H9 (cell line): ENCODE data around the gene FAS. TPM values are rescaled to one million over a fixed set of nuclear protein-coding genes. Genes with fewer than 3 reads are reported as not detected.

Experiments
- DNase-seq: peaks from one replicate; pipeline ENCODE4 v3.0.0-alpha.2; 2017
- H2AFZ ChIP-seq: one replicate; pipeline ENCODE4 v1.6.1; 2013; ENCODE audit warnings: mild to moderate bottlenecking, low read length, control low read depth, moderate library complexity
- H2AK5ac ChIP-seq: 2 replicates; pipeline ENCODE4 v1.6.1; 2013; ENCODE audit warnings: low read length, control low read depth, mixed read lengths; ENCODE audit not compliant: insufficient read length
- H2BK120ac ChIP-seq: one replicate; pipeline ENCODE4 v1.6.1; 2013; ENCODE audit warnings: low read depth, mild to moderate bottlenecking, low read length, control low read depth, inconsistent platforms; ENCODE audit not compliant: poor library complexity, severe bottlenecking
- H2BK12ac ChIP-seq: 2 replicates; pipeline ENCODE4 v1.6.1; 2013; ENCODE audit warnings: low read length, control low read depth, mixed read lengths, low read depth; ENCODE audit not compliant: insufficient read length
- H2BK15ac ChIP-seq: 2 replicates; pipeline ENCODE4 v1.6.1; 2013; ENCODE audit warnings: low read depth, low read length, control low read depth
- H2BK20ac ChIP-seq: one replicate; pipeline ENCODE4 v1.6.1; 2013; ENCODE audit warnings: low read depth, mild to moderate bottlenecking, low read length, control low read depth, inconsistent platforms; ENCODE audit not compliant: poor library complexity, severe bottlenecking
- H2BK5ac ChIP-seq: 2 replicates; pipeline ENCODE4 v1.6.1; 2013; ENCODE audit warnings: low read length, control low read depth, mixed read lengths; ENCODE audit not compliant: insufficient read length
- H3K14ac ChIP-seq: 2 replicates; pipeline ENCODE4 v1.6.1; 2013; ENCODE audit warnings: low read length, control low read depth; ENCODE audit not compliant: insufficient read depth
- H3K18ac ChIP-seq: 2 replicates; pipeline ENCODE4 v1.6.1; 2013; ENCODE audit warnings: low read depth, mild to moderate bottlenecking, mixed read lengths, low read length, control low read depth; ENCODE audit not compliant: insufficient read length
- H3K23ac ChIP-seq: 2 replicates; pipeline ENCODE4 v1.6.1; 2013; ENCODE audit warnings: low read length, control low read depth, mixed read lengths, low read depth; ENCODE audit not compliant: insufficient read length
- H3K23me2 ChIP-seq: 2 replicates; pipeline ENCODE4 v1.6.1; 2013; ENCODE audit warnings: low read depth, mild to moderate bottlenecking, mixed read lengths, low read length, control low read depth; ENCODE audit not compliant: insufficient read length, poor library complexity, severe bottlenecking
- H3K27ac ChIP-seq: 2 replicates; pipeline ENCODE4 v1.5.1; 2013; ENCODE audit warnings: low read length, control low read depth, mixed read lengths, low read depth; ENCODE audit not compliant: insufficient read length
- H3K27me3 ChIP-seq: 2 replicates; pipeline ENCODE4 v1.6.1; 2013; ENCODE audit warnings: low read length, control low read depth, inconsistent platforms; ENCODE audit not compliant: insufficient read depth
- H3K4ac ChIP-seq: 2 replicates; pipeline ENCODE4 v1.6.1; 2013; ENCODE audit warnings: low read depth, mild to moderate bottlenecking, control low read depth, inconsistent platforms, low read length, moderate library complexity
- H3K4me1 ChIP-seq: 2 replicates; pipeline ENCODE4 v1.6.1; 2013; ENCODE audit warnings: low read length, control low read depth, inconsistent platforms; ENCODE audit not compliant: insufficient read depth
- H3K4me2 ChIP-seq: 2 replicates; pipeline ENCODE4 v1.6.1; 2013; ENCODE audit warnings: low read length, control low read depth, mixed read lengths; ENCODE audit not compliant: insufficient read length, insufficient read depth
- H3K56ac ChIP-seq: 2 replicates; pipeline ENCODE4 v1.6.1; 2013; ENCODE audit warnings: low read depth, mild to moderate bottlenecking, mixed read lengths, low read length, control low read depth; ENCODE audit not compliant: insufficient read length
- H3K79me1 ChIP-seq: 2 replicates; pipeline ENCODE4 v1.6.1; 2013; ENCODE audit warnings: low read depth, mild to moderate bottlenecking, moderate library complexity, low read length, control low read depth, inconsistent platforms; ENCODE audit not compliant: insufficient read depth, poor library complexity, severe bottlenecking
- H3K79me2 ChIP-seq: 2 replicates; pipeline ENCODE4 v1.6.1; 2013; ENCODE audit warnings: low read length, control low read depth, inconsistent platforms; ENCODE audit not compliant: insufficient read depth
- H3K9ac ChIP-seq: 2 replicates; pipeline ENCODE4 v1.6.1; 2013; ENCODE audit warnings: low read length, control low read depth, mixed read lengths; ENCODE audit not compliant: insufficient read length; ENCODE audit errors: extremely low read depth
- H3K9me3 ChIP-seq: one replicate; pipeline ENCODE4 v1.6.1; 2013; ENCODE audit warnings: low read depth, low read length, inconsistent platforms; ENCODE audit not compliant: control insufficient read depth
- H3T11ph ChIP-seq: one replicate; pipeline ENCODE4 v1.6.1; 2013; ENCODE audit warnings: mild to moderate bottlenecking, low read length, control low read depth, inconsistent platforms
- H4K20me1 ChIP-seq: one replicate; pipeline ENCODE4 v1.6.1; 2013; ENCODE audit not compliant: control insufficient read depth, insufficient read length, insufficient read depth
- H4K5ac ChIP-seq: 2 replicates; pipeline ENCODE4 v1.6.1; 2013; ENCODE audit warnings: low read depth, mild to moderate bottlenecking, mixed read lengths, low read length, control low read depth; ENCODE audit not compliant: insufficient read length
- H4K8ac ChIP-seq: replicated peaks from 2 replicates; pipeline ENCODE4 v1.6.1; 2013; ENCODE audit warnings: low read length, control low read depth, mixed read lengths, low read depth; ENCODE audit not compliant: insufficient read length
- H4K91ac ChIP-seq: 2 replicates; pipeline ENCODE4 v1.6.1; 2013; ENCODE audit warnings: low read depth, mild to moderate bottlenecking, moderate library complexity, mixed read lengths, low read length, control low read depth; ENCODE audit not compliant: insufficient read length
- H3K27ac Mint-ChIP-seq, 3 experiments: 2 replicates in 2 of 3; 3 replicates in 1 of 3; pipeline ENCODE4 v1.8.0; 2020 to 2021; ENCODE audit warnings: mixed read lengths in 3 of 3, mild to moderate bottlenecking in 1 of 3, moderate library complexity in 1 of 3
- H3K27me3 Mint-ChIP-seq: 2 replicates; pipeline ENCODE4 v1.8.0; 2021; ENCODE audit warnings: low read depth, mild to moderate bottlenecking, moderate library complexity, mixed read lengths
- H3K36me3 Mint-ChIP-seq, 3 experiments: 2 replicates in 2 of 3; 3 replicates in 1 of 3; pipeline ENCODE4 v1.8.0; 2020 to 2021; ENCODE audit warnings: low read depth in 3 of 3, mixed read lengths in 3 of 3; ENCODE audit not compliant: insufficient read depth in 1 of 3
- H3K4me1 Mint-ChIP-seq, 2 experiments: 2 replicates each; pipeline ENCODE4 v1.8.0; 2020; ENCODE audit warnings: mixed read lengths in 2 of 2
- H3K4me3 Mint-ChIP-seq, 2 experiments: 2 replicates in 1 of 2; 3 replicates in 1 of 2; pipeline ENCODE4 v1.8.0; 2020 to 2021; ENCODE audit warnings: mild to moderate bottlenecking in 2 of 2, mixed read lengths in 2 of 2, moderate library complexity in 1 of 2
- H3K9me3 Mint-ChIP-seq, 2 experiments: 2 replicates in 1 of 2; 3 replicates in 1 of 2; pipeline ENCODE4 v1.8.0; 2020; ENCODE audit warnings: mild to moderate bottlenecking in 2 of 2, mixed read lengths in 2 of 2, moderate library complexity in 1 of 2
- CTCF ChIP-seq: fragments of 200-600 bp; sonication (generic); conservative IDR thresholded peaks from 3 replicates; pipeline ENCODE4 v1.8.0; 2021; ENCODE audit warnings: antibody characterized with exemption, mild to moderate bottlenecking
- WGBS: extraction: QIAGEN DNeasy Blood & Tissue Kit; methylation state at CpG from one replicate; pipeline ENCODE4 v1.1.7; 2013; ENCODE audit warnings: missing lambda C conversion rate, low lambda C conversion rate, mixed read lengths; ENCODE audit not compliant: insufficient read length; ENCODE audit errors: extremely low coverage; 5-methylcytosine and 5-hydroxymethylcytosine counted together
- total RNA-seq: library from RNA; stranded (reverse); gene quantifications from 2 replicates; pipeline ENCODE4 v1.2.1, GENCODE V29; 2021

The FAS gene
- total RNA-seq, 1 experiment from 2014 or later = 3.0 TPM

GRCh38 chr10:88974446-88975376 is 15.9 kb upstream of the FAS start:
- no peak overlapping the region for H3K23ac ChIP-seq
- no peak overlapping the region for H3K4ac ChIP-seq
- Mint-ChIP-seq H3K4me3 (no peak overlapping the region), H3K4me1 (peaks cover 5% of the 10 kb centered on the region in 2 experiments), H3K9me3 (no peaks in the 10 kb centered on the region), H3K27me3 (no peaks in the 10 kb centered on the region), H3K36me3 (no peaks in the 10 kb centered on the region), H3K27ac (0 out of 7 replicates have a peak overlapping the region, but pooled peaks of 1 of the 3 experiments have one; percentile 36)
- no peak overlapping the region for H4K8ac ChIP-seq
- no CpG with 5 or more reads among the region's 7 CpGs for whole genome bisulfite sequencing
- no peaks in the 10 kb centered on the region for H3K27me3 ChIP-seq
- no peak overlapping the region for H3K14ac ChIP-seq
- H2BK15ac ChIP-seq = no peak overlapping the region
- H3K18ac ChIP-seq = no peak overlapping the region
- no peaks in the 10 kb centered on the region for H3K23me2 ChIP-seq
- H2BK20ac ChIP-seq = no peak overlapping the region
- H3K27ac ChIP-seq = no peak overlapping the region
- H3K4me1 ChIP-seq = no peaks in the 10 kb centered on the region
- DNase-seq = no peak
- no peak overlapping the region for H3T11ph ChIP-seq
- H4K5ac ChIP-seq = no peak overlapping the region
- H2AK5ac ChIP-seq = no peak overlapping the region
- H4K20me1 ChIP-seq = no peaks in the 10 kb centered on the region
- no peak overlapping the region for H2BK5ac ChIP-seq
- no peak overlapping the region for H3K4me2 ChIP-seq
- H3K9me3 ChIP-seq = no peaks in the 10 kb centered on the region
- H3K56ac ChIP-seq = no peak overlapping the region
- H4K91ac ChIP-seq = no peak overlapping the region
- no peak overlapping the region for H2BK120ac ChIP-seq
- no peak overlapping the region for H3K9ac ChIP-seq
- no peak overlapping the region for H2BK12ac ChIP-seq
- H3K79me2 ChIP-seq = no peaks in the 10 kb centered on the region
- no peak overlapping the region for H2AFZ ChIP-seq
- H3K79me1 ChIP-seq = no peaks in the 10 kb centered on the region
- no peak for TF ChIP-seq CTCF
